LoVo (cell line): ENCODE results near the gene LHX4.

Source experiments
- DNase-seq: peaks from one replicate; pipeline ENCODE4 v3.0.0-alpha.2; 2016; ENCODE audit warnings: low spot score

Gene LHX4

DNA sequence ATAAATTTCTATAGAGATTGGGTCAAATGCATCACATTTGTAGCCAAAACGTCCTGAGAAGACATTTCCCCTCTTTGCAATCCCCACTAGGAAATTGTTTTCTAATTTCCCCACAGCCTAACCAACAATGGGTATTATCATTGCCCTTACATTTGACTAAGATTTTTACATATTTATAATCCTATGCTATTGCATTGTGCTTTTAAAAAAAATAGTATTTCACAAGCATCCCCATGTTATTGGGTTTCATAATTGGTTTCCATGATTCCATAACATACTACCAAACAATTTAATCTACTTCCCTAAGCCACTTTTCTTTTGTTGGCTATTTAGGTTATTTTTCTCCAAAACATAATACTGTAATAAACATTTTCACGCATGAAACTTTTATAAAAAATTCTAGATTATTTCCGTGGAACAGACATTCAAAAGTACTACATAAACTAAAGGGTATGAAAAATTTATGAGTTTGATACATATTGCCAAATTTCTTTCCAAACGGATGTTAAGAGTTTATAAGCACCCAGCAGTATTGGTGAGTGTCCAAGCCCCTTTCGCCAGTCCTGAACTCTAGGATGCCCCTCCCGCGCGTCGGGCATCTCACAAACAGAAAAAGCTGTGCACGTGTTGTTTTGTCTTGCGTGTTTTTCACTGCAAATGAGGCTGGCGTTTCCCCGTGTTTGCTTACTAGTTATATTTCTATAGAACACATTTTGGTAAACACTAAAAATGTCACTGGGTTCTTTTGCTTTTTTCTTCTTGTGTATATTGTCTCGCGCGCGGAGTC lies 2.0 kb upstream of the LHX4 start:
- no peak for DNase-seq

DNA sequence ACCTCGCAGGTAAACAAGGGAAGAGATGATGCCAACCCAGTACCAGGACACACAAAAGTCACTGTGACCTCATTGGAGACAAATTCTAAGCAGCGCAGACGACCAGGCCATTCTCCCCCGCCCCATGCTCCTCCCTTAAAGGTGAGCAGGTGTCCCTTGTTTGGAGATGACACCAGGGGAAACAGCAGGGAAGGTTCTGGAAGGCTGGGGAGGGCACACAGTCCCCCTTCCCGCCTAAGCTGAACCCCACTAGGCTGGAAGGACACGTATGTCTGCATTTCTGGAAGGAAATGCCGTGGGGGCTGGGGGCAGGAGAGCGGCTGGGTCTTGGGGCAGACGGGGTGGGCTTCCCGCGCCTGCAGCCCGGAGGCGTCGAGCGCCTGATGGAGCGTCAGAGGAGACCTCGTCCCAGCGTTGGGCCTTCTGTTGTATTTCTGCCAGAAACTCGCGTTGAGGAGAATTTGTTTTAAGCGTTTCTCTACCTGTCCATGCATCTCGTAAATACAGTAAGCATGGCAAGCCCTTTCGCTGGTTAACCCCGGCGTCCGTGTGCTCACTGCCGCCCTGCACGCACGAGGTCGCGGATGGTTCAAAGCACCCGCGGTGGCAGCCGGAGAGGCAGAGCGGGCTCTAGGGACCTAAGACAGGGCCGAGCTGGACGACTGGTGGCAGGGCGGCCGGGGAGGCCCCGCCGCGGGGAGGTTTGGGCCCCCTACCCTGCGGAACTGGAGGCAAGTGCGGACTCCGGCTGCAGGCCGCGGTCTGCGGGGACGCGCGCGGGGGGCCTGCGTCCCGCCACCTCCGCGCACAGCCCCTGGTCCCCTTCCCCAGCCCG lies 1.2 kb upstream of the LHX4 start:
- no peak for DNase-seq

DNA sequence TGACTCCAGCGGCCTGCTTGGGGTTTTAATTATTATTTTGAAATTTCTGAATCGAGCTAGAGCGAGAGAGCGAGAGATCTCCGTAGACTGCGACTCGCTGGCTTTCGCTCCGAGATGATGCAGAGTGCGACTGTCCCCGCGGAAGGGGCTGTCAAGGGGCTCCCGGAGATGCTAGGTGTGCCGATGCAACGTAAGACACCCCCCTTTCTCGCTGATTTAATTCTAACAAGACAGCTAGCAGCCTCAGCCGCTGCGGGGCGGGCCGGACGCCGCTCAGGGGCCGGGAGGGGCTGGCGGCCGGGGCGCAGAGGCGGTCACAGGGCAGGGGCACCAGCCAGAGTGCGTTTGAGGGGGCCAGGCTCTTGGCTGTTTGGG lies 339 bp downstream of the LHX4 start:
- DNase-seq = no peak

DNA sequence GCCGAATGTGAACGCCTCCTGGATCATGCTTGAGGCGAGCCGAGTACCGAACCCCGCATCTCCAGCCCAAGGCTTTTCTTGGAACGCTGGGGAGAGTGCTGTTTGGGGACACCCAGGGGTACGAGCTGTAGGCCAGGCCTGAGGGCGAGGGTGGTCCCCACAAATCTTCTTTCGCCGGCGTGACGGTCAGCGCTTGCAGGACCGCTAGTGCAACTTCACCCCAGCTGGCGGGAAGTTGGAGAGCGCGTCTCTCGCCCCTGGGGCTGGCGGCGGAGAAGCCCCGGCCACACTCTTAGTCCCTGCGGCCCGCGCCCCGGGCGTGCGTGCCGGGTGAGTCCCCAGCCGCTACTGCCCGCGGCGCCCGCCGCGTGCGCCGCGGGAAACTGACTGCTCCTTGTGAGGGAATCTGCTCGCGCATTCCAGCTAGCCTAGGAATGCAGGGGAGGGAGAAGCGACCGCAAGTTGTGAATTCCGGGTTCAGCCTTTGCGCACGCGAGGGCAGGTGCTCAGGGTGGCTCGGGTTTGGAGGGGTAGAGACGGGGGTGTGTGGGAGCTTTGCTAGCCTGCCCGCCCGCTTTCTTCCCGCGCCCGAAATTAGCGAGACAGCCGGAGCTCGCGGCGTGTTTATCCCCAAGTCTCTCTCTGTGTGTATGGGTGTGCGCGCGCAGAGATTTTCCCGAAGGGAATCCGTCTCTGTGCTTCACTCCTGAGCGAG lies 884 bp downstream of the LHX4 start:
- DNase-seq = peak; percentile 72

DNA sequence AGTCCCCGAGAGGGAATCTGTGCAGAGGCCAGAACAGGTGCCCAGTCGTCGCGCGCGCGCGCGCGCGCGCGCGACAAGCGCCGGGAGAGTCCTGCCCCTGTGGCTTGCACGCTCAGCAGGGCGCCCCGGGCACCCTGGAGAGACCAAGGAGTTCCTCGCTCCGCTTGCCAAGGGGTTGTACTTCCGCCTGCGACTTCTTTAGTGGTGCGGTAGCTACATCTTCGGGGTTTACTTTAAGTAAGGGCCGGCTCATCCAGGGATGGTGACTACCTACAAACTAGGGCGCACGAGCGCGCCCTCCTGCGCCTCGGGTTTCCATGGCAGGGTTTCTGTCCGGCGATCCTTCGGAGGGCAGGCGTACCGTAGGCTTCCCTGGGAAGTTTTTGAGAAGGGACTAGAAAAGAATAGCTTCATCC lies 1.4 kb downstream of the LHX4 start:
- peak; percentile 89 for DNase-seq

DNA sequence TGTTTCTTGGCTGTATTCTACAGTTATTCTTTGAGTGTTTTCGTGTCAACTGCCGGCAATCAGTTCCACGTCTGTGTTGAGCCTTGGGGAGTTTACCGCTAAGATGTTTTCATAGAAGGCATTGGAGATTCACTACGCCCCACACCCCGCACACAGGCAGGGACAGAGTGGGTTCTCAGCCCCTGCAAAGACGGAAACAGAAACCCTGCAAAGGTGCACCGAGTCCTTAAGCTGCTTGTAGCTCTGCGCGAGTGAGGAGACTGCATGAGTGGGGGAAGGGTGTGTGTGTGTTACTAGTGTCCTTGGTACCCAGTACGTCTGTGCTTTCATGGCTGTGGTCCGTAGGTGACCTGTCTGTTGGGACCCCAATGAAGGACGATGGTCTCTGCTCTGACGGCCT lies 1.9 kb downstream of the LHX4 start:
- no peak for DNase-seq

DNA sequence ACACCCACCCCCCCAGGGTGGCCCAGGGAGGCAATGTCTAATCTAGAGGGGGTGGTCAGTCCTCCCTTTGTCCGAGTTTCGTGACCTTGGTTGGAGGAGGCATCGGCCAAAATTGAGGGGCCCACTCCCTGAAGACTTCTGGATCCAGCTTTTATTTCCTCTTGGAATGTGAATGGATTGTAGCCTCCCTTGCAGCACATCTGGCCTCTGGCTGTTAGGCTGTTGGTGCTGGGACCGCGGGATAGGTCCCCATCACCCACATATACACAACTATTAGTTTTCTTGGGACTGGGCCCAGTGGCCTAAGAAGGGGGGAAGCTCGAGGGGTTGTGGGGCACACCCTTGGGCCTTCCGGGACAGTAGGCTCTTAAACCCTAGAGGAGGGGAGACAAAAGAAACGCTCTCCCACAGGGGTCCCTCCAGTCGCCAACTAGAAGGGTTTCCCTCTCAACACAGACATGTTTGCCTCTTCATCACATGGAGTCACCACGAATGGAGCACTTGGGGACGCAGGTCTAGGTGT lies 2.5 kb downstream of the LHX4 start:
- DNase-seq = no peak

DNA sequence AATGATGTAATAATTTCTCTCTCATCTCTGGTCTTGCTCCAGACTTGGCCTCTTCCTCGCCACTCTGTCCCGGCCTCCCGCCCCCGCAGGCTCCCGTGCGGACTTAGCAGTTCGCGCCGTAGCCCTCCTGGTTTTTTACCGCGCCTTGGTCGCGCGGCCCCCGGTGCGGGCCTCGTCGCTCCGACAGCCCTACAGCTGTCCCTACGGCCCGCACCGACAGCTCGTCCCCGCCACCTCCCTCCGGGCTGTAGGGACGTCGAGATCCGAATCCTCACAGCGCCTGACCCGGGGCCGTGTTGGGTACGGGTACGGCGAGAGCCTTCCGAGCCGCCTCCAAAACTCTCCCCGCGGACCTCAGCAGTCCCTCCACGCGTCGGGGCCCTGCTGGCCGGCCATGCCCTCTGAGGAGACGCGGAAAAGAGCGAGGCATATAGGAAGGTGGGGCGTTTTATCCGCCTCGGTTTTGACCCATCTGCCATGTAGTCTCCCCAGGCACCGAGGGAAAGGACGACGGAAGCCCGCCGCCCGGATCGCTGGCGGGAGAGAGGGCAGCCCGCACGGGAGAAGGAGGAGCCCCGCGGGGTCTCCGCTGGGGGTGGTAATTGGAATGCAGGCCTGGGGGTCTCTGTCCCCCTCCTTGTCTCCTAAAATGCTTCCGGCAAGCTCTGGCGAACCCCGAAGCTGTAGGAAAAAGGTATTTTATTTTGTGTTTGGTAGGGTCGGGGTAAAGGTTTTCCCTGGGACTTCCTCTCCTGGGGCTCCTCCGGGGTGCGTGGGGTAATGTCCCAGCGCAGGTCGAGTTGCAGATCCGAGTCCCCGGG lies 3.3 kb downstream of the LHX4 start:
- no peak for DNase-seq

DNA sequence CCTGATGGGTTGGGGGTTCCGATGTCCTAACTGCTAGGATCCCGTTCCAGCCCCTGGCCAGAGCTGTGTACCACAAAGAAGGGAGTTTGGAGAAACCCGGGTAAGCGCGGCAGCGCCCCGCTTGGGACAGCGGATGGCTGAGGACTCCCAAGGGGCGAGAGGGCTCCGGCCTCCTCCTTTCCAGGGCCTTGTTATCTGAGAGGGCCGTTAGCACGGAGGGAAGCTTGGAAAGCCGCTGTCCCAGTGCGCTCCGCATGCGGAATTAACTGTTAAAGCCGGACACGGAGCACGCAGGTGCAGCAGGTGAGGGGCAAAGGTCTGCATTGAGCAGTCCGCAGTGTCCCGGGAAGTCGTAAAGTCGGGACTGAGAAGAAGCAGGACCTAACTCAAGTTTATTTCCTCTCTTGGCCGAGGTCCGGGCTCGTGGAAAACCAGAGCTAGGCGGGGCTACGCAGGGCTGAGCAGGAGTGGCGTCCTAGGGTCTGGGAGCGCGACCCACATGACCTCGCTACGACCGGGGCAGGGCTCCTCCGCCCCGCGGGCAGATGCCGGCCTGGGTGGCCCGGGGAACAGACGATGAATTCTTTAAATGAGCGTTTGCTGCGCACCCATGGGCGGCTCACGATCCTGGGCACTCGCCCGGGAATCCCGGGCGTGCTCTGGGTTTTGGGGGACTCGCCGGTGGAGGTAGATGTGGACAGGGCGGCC lies 4.5 kb downstream of the LHX4 start:
- DNase-seq = peak; percentile 24

DNA sequence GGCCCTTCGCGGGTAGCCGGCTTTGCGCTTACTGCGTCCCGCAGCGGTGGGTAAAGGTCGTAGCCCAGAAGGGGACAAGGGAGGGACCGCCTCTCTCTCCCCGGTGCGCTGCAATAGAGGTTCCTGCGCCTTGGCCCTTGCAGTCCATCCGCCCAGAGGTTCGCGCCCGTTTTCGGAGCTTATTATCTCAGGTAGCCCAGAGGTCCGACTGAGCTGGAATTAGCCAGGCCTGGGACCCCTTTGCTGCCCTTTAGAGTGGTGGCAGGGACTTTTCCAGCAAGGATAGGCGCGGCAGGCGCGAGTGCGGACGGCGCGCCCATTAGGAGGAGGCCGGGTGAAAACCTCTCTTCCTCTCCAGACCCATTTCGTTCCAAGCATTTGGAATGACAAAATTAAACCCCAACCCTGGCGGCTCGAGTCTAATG lies 5.0 kb downstream of the LHX4 start:
- no peak for DNase-seq

DNA sequence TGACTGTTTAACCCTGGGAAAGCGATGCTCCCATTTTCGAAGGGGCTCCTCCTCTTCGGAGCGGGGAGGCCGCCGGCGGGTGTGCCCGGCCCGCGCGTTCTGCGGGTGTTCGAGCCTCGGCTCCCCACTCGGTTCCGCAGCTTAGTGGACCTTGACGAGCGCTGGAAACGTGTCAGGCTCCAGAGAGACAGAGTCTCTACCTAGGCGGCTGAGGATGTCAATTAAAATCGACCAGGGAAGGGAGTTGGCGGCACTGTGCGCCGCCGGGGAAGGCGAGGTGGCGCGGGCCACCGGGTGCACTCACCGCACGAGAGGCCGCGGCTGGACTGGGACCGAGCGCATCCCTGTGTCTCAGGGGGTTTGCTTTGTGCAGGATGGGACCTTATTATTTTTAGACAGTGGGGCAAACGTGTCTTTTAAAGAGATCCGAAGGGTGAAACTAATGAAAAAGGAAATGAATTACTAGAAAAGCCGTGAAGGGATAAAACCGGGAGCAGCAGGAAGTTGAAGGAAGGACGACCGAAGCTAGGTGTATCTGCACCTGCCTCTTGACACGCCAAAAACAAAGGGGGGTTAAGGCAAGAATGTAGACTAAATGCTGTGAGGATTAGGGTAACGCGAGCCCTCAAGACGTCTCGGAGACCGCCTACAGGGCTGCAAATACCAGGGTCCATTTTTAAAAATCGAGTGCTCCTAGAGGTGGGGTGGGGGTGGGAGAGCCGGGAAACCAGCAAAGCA lies 5.6 kb downstream of the LHX4 start:
- no peak for DNase-seq

DNA sequence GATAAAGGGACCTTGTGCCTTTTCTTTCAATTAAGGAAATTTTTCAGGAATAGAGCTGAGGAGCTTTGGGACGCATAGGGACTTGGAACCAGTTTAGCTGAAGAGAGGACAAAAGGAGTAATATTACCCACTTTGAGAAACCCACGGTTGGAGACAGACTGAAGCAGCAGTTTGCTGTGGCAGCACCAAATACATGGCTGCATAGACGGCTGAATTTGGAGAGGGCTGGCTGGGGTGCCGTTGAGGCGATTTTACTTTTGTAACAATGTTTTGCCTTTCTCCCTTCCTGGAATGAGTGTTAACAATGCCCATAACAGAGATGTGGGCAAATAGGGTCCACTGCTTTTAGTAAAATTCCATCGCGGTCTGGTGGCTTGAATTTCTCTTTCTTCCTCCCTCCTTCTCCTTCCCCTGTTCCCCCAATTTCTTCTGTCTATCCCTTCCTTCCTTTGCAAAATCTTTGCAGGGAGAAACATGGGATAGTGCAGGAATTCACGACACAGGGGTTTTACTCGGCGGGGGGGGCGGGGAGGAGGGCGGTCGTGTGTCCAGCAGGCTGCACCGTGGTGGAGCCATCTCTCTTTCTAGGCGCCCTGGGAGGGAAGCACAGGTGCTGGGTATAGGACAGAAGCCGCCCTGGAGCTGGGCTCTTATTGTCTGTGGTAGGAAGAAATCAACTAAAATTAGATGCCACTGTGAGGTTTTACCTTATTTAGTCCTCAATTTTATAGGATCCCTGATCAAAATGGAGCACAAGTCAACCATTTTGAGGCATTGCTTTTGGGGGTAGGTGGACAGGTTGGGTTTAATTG lies 6.8 kb downstream of the LHX4 start:
- DNase-seq = no peak

DNA sequence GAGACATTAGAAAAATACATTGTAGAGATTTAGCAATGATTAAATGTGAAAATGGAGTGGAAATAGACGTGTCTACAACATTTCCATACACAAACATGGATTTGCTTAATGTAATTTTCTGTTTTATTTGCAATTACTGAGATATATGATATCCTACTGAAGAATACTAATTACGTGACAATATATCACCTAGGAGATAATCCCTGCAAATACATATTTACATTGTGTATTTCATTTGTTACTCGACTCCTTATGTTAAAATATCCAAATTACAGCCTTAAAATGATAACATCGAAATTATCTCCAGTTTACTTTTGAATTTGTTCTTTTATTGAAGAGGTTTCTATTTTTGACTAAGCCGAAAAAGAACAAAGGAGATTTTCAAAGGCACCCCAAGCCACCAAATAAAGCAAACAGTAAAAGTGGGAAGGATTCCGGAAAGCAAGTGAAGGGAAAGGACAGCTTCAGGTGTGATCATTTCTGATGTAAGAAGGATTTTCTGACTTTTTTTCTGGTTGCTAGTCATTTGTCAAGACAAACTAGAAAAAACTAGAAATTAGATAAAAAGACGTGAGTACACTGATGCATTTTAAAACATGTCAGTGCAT lies 7.9 kb downstream of the LHX4 start:
- no peak for DNase-seq

DNA sequence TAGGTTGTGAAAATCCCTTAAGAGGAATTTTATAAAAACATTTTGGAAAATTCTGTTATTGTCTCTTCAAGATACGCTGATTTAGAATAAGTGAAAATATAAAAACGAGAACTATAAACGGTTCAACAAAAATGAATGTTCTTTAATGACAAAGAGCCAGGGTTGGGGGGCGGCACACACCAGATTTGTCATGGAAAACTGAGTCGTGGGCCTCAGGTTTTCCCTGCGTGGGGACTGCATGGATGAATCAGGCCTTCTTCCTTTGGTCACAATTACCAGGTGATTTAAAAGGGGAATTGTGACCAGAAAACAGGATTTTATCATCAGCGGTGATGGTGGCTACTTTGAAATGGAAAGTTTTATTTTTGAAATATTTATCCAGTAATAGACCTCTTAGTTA lies 8.6 kb downstream of the LHX4 start:
- DNase-seq = no peak

DNA sequence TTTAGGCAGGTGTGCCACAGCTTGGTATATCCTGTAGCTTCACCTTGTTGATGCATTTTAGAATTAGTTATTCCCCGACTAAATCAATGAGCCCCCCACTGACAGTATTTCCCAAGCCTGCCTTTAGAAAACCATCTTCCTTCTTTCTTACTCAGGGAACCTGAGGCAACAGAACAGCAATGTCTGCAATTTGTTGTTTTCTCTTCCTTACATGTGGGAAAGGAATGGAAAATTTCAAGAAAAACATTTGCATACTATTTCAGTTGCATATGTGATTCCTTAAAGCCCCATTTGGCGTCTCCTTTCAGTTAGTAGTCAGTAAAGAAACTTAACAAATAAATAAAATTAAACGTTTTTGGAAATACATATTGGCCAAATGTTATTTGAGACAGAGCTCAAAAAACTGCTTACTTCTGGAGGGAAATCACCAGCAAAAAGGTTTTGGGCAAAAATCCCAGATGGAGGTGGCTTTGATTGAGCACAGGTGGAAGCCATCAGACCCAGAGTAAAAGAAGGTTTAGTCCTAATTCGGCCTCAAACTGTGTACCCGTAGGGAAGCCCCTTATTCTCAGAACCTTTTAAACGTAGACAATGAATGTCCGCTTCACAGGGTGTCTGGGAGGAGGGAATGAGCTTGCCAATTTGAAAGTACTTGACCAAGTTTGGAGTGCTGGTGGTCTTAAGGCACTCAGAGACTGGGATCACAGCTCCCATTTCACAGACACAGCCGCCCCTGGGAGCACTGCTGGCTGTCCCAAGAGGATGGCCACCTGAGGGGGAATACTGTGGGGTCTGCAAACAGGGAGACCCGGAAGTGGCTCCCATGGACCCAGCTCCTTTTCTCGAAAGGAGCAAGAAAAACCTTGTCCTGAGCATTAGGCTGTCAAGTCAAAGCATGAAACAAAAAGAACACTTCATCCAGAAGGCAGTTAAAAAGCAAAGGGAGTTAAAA lies 9.4 kb downstream of the LHX4 start:
- no peak for DNase-seq

DNA sequence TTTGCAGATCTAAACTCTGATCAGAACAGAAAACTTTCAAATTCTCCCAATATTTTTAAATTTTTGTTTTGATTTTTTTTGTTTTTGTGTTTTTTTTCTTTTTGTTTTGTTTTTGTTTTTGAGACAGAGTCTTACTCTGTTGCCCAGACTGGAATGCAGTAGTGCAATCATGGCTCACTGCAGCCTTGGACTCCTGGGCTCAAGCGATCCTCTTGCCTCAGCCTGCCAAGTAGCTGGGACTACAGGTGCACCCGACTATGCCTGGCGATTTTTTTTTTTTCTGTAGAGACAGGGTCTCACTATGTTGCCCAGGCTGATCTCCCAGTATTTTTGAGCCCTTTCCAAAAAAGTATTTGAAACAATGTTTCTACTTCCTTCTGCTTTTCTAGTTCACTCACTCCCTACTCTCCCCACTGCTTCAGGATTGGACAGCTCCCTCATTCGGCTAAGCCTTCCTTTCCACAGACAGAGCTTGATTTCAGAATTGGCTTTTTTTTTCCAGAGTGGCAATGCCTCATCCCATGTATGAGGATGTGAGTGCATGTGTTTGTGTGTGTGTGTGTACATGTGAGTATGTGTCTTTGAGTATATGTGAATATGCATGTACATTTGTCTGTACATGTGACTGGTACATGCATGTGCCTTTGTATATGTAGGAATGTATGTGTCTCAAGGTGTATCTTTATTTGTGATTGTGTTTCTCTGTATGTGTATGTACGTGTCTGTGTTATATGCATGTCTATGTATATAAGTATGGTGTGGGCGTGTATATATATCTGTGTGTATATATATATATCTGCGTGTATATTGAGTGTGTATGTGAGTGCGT lies 11.9 kb downstream of the LHX4 start:
- no peak for DNase-seq
